Kidney glomerular epithelial cell (primary cell): ENCODE data around the gene PPAN.

Experiments
- DNase-seq: peaks from one replicate; lab custom pipeline; 2025; lab: John Stamatoyannopoulos, UW

Gene PPAN

DNA sequence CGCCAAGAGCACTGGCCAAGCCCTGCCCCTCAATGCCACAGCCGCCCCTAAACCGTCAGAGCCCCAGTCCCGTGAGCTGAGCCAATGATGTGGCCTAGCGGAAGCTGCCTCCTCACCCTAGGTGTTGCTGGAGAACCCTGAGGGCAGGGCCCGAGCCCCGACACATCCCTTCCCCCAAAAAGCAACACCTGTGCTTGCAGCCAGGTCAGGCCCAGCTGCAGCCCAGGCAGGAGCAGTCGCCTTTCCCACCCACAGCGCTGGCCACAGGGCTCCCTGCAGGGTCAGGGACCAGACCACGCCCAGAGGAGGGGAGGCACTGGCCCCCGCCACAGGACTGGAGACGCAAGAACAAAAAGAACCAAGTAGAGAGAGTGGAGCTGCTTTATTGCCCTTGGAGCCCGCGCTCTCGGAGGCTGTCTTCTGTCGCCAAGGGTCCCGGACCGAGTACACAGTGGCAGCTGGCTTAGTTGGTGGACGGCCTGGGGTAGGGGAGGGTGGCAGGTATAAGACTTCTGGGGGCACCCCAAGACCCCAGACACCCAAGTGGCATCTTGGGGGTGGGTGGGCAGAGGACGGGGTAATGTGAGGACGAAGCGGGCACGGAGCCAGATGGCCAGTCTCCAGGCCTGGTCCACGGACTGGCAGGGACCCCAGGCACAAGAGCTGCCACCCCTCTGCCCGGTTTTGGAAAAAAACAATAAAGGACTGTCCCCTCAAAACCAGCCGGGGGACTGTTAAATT lies 8.7 kb downstream of the PPAN start:
- DNase-seq = no peak

DNA sequence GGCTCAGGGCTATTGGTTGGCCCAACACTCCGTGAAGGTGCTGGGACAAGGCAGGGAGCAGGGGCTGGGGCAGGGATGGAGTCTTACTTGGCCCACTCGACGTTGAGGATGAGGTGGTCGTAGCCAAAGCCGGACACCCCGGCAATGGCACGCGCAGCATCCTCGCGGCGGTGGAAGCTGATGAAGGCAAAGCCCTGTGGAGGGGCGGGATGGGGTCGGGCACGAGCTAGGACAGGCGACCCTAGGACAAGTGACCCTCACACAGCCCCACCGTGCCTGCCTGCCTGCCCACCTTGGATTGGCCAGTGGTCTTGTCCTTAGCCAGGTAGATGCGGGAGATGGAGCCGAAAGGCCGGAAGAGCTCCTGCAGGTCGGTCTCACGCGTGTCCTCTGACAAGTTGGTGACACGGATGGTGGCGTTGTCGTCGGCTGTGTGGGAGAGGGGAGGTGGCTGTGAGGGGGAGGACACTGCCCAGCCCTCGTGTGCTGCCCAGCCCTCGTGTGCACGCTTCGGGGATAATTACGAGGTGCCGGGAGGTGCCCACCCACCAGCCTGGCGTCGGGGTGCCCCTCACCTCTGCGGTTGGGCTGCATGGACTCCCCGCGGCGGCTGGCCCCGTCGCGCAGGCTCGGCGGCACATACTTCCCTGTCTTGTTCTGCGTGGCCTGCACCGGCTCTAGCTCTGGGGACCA lies 9.4 kb downstream of the PPAN start:
- no peak for DNase-seq

DNA sequence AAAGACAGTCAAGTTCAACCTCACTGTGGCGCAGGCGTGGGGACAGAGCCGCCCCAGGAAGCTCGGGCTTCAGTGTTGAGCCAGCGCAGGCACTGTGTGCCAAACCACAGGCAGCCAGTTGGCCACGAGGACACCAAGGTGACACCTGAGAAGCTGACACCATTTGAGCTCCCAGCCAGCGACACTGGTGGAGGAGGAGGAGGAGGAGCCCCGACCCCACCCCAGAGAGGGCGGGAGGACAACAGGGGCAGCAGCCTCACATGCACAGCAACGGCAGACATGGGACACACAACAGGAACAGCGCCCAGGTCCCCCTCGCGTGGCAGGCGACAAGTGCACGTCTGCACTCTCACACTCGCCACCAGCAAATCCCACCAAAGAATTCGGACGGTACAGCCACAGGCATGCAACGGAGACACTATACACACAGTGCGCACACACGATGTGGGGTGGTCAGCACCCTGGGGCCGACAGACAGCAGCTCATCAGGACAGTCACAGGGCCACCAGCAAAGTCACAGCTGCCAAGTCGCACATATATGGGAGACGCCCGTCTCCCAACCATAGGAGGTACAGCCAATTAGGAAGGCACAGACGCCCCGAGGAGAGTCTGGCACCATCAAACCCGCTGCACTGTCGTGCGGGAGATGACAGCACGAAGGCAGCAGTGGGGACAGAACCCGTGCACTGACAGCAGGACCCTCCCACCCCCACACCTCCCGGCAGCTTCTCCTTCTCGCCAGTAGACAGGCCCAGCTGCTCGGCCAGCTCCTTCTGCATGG lies 10.1 kb downstream of the PPAN start:
- no peak for DNase-seq

DNA sequence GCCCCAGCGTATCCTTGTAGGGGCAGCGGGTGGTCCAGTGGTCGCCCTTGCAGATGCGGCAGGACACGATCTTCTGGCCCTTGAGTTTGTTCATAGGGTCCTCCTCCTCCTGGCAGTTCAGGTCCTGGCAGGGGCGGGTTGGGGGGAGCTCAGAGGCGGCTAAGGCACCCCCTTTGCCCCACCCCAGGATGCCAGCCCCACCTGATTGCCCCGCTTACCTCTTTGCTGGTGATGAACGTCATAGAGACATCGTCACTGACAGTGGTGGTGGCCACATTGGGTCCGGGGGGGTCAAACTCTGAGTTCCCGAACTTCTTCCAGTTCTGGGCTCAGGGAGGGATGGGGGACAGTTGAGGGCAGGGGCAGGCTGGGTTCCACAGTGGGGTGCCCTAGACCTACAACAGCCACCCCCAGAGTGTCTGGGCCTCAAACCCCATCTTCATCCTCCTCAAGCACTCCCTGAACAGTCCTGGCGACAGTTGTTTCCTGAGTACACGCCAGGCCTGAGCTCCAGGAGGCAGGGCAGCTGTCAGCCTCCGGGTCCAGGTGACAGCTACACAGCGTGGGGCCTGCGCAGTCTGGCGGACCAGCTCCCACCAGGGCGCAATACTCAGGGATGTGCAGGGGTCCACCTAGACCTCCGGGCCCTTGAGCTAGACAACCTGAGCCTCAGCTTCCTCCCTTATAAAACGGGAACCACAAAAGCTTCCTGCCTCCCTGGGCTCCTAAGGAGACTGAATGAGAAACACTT lies 10.9 kb downstream of the PPAN start:
- no peak for DNase-seq

DNA sequence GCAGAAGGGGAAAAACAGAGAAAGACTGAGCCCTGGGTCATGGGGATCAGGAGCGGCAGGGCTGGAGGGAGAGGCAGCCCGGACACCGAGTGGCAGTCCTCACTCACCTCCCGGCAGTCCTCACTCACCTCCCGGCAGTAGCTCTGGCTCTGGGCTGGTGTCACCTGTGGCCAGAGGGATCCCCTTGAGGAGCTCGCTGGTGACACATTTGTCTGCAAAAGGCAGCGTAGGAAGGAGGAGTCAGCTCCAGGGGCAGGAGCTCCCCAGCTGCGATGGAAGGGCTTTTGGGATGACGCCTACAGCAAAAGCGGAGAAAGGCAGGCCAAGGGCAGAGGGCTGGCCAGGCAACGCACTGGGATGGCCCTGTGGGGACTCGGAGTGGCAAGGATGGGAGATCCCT lies 12.8 kb downstream of the PPAN start:
- DNase-seq = no peak

DNA sequence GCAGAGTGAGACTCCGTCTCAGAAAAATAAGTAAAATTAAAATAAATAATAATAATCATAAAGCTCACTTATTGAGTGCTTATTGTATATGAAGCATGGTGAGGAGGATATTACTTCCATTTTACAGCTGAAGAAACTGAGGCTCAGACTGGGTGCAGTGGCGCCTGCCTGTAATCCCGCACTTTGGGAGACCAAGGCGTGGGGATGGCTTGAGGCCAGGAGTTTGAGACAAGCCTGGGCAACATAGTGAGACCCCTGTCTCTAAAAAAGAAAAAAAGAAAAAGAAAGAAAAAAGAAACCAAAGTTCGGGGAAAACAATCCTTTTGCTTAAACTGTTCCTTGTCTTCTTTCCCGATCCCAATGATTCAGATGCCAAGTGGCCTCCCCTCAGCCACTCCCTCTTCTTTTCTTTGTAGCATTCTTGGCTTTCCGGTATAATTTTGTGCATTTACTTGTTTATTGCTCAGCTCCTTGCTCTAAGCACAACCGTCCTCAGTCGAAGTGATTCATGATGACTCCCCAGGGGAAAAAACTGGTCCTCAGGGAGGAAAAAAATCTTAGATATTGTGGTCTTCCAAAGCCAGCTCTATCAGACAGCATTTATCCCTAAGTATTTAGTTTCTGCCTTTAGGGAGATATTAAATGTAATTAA lies 14.5 kb downstream of the PPAN start:
- DNase-seq = no peak

DNA sequence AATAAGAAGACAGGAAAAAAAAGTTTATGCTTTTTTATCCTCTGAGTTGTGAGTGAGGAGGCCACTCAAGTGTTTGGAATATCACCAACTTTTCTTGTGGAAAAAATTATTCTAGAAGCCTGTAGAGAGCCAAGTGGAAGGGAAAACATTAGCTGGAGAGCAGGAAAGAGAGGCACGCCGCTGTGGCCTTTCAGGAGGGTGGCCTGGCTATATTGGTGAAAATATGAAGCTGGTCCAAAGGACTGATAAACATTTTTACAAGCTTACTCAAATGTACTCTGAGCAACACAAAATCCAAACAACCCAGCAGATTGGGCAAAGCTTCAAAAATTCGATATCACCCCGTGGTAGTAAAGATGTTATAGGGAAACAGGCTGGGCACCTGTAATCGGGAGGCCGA lies 15.9 kb downstream of the PPAN start:
- DNase-seq = no peak

DNA sequence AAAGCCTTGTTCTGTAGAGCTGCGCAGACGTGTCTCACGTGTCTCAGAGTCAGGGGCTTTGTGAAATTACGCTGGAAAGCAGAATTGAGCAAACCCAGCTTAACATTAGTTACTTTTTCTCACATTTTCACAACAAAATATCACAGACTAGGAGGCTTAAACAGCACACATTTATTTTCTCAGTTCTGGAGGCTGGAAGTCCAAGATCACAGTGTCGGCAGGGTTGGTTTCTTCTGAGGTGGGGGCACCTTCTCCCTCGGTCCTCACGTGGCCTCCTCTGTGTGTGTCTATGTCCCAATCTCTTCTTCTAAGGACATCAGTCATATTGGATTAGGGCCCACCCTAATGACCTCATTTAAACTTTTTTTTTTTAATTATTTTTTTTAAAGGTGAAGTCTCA lies 18.3 kb downstream of the PPAN start:
- DNase-seq = no peak

DNA sequence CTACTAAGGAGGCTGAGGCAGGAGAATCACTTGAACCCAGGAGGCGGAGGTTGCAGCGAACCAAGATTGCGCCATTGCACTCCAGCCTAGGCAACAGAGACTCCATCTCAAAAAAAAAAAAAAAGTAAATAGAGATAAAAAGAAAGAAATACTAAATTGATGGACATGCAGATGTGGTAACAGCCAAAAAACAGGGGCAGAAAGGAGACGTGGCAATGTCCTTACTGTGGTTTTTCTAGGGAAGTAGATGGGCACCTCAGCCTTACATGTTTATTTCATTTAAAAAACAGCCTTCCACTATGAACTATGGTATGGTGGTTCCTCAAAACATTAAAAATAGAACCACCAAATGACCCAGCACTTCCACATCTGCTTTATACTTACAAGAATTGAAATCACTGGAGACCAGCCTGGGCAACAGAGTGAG lies 20.1 kb downstream of the PPAN start:
- DNase-seq = no peak

DNA sequence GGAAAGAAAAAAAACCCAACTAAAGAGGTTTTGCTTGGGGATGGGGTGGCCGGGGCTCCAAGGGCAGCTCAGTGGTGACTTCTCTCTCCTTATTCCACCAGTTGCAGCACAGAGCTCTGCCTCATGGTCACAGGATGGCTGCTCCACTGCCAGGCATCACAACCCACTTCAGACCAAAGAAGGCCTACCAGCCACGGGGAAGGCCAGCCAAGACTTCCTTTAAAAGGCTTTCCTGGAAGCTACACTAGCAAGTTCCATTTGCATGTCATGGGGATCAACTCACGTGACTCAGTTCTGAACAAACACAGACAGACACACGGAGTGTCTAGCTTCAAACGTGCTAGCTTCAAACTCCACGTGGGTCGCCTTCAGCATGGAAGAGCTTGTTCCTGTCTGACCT lies 26.7 kb downstream of the PPAN start:
- no peak for DNase-seq

DNA sequence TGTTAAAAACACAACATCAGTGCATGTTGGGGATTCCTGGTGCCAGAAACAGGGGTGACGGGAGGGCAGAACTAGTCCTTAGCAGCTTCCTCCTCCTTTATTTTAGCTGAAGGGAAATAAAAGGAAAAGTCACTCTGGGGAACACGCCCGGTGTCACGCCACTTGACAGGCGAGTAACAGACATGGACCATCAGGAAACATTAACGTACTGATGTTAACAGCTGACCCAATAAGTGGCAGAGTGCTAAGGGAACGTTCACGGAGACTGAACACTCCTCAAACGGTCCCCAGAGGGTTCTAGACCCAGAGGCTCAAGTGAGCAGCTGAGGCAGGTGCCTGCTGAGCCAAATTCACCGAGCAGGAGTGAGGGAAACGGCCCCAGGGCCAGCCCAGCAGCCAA lies 27.4 kb downstream of the PPAN start:
- DNase-seq = no peak

DNA sequence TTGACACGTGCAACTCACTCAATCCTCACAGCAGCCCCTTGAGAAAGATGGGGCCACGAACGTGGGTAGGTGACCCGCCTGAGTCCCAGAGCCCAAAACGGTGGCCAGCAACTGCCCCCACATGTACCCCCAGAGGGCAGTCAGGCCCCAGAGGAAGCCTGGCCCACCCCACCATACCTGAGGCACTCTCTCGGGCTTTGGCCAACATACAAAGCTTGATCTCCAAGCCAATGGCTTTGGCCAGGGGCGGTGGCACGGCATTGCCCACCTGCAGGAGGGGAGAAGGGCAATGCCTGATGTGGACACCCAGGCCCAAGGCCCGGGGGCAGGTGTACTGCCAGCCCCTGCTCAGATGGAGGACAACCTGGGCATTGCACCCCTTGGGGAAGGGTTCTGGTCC lies 27.9 kb downstream of the PPAN start:
- DNase-seq = no peak

DNA sequence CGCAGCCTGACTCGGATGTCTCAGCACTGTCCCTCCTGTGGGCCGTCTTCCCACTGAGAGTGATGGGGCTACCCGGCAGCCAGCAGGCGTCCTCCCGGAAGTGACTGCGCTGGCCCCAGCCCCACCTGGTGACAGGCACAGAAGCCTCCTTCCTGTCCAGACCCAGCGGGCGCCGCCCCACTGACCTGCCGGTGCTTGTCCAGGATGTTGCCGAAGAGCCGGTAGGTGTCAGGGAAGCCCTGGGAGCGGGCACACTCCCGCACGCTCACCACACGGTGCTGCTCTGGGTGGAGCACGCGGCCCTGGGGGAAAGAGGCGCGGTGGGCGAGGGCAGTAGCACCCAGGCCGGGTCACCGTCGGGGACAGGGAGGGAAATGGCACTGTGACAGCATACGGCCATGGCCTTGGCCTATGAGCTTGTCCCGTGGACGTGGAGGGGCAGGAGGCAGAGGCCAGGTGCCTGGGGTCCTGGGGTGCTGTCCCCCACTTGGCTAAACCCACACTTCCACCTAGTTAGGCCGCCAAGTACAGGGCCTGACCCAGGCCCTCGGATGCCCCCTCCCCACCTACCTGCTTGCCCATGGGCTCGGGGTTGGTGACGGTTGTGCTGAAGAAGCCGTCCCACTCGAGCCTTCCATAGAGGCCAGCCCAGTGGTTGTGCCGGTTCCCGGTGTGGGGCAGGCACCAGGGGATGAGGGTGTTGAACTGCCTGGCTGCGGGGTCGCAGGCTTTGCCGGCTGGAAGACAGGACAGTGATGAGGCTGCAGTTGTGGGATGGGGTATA lies 29.6 kb downstream of the PPAN start:
- DNase-seq = no peak

DNA sequence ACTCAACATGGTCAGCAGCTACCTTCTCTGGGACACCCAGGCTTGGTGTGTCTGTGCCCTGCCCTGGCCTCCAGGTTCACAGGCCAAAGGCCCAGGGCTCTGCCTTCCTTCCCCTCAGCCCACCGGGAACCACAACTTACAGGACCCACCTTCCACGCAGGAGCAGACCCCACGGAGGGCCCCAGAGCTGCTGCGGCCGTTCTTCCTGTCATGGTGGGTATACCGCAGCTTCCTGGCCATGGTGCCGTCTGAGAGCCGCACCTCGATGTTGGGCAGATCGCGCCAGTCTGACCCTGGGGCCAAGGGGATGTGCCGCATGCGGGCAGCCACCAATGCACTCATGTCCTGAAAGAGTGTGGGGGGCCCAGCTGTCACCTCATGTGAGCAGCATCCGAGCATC lies 30.8 kb downstream of the PPAN start:
- DNase-seq = no peak

DNA sequence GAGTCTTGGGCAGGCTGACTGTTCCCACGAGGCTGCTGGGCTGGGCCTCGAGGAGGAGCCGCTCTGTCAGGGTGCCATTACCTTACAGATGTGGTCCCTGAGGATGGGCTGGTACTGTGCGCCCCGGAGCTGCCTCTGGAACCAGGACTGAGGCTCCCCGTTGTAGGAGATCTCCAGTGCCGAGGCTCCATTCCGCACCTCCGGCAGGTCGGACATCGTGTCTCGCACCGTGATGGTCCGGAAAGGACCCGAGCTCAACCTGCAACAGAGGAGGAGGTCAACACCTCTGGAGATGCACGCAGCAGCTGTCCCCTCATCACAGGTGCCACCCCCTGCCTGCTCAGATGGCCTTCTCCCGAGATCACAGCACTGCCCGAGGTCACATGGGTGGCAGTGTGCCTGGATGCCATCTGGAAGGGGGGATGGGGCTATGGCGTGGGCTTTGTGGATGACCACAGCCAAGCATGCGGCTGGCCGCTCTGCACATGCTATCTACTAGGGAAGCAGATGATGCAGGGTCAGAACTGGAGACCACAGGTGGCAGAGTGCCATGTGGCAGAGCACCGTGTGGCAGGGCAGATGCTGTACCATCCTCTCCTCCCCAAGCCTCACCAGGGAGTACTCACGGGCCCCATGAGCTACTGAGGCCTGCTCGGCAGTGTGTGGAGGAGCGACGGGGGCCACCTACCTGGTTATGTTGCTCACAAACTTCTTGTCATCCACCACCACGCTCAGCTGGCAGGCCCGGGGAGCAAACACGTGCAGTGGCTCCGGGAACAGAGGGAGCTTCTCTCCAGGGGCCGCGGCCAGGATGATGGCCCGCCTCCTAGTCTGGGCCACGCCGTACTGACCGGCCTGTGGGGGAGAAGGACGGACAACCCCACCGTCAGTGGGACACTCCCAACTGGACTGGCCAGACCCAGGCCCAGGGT lies 31.9 kb downstream of the PPAN start:
- no peak for DNase-seq

DNA sequence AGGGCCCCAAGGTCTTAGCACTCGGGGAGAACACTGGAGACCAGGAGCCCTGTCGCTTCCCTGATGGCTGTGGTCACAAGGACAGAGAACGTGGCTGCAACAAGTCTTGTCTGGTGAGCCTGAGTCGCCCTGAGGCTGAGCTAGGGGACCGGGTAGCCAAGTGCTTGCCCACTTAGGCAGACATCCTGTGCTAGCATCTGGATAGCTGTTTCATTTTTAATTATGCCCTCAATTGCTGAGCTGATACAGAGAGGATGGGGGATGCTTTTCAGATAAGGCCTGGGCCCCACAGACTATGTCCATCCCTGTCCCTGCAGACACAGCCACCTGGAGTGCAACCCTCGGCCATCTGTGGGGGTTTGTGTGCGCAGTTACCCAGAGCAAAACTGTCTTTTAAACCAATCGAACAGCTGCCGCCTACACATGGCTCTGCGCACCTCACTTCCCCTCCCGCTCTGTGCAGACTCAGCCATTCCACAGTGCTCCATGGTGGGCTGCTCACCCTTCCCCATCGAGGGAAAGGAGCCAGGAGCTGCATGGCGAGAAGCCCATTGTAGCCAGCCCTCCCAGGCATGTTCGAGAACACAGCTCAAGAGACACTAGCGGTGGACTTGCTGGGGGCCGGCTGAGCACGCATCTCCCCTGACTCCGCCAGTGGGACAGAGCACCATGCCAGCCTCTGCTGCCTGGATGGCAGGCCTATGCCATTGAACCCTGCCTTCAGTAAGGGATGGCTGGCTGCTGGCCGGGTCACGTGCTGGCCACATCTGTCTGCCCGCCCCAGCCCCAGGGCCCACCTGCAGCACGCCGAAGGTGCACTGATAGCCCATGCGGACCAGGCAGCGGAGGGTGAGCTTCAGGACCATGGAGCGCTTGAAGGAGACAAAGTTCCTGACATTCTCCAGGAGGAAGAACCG lies 33.0 kb downstream of the PPAN start:
- DNase-seq = no peak

DNA sequence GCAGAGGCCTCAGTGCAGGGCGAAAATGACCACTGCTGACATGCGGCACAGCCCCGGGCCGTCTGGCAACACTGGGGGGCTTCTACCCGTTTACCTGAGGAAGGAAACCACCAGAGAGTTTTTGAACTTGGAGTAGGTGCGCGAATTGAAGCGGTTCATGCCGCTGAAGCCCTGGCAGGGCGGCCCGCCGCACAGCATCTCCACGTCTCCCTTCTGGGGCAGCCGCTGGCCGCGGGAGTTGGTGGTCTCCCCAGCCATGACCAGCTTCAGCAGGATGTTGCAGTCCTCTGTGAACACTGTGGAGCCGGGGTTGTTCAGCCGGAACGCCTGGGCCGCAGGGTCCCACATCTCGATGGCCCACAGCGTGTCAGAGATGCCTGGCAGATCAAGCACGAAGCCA lies 33.8 kb downstream of the PPAN start:
- DNase-seq = no peak

DNA sequence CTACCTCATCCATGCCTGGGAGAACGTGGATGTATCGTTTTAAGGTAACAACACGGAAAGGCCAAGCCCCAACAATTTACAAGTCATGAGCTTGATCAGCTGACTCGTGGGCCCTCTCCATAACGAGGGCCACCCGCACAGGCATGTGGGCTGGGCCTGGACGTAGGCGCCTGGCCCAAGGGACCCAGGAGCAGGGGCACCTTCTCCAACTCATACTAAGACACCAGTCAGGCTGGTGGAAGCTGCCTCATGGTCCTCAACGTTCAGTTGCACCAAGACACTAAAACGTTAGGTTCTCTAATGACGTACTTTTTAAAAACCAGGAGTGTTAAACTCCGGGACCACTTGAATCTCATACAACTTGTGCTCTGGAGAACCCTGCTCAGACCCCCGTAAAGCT lies 35.3 kb downstream of the PPAN start:
- no peak for DNase-seq

DNA sequence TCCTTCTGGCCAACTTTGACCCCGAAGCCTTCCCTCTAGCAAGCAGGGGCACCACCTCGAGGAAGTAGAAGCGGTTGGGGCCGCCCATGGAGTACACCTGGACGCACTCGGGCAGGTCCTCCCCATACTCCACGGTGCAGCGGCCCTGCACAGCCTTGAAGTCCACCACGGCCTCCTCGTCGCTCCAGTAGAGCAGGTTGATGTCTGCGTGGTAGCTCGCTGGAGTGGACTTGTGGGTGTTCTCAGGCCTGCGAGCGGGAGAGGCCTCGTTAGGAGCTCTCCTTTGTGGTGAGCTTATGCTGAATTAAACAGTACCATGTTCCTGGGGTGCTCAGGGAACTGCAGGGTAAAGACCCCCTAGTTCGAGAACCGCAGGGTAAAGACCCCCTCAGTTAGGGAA lies 35.8 kb downstream of the PPAN start:
- no peak for DNase-seq
